Measurements from ENCODE around the gene ELAVL1.

ELAVL1 gene

DNA sequence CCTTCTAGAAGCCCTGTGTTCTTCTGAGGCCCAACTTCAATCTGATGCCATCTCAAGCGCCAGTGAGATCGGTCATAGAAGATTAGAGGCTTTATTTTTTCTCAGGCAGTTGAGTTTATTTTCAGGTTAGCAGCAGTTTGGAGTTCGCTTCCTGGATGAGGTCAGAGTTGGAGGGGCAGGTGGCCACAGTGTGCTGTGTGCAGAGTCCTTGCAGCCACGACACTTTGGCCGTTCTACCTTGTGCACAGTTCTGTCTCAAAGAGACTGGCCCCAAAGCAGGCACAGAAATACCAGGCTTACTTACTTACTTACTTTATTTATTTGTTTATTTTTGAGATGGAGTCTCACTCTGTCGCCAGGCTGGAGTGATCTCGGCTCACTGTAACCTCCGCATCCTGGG, 15.9 kb upstream of the ELAVL1 start:
- DNase-seq (ENCODE audit: low read depth) = no peak

DNA sequence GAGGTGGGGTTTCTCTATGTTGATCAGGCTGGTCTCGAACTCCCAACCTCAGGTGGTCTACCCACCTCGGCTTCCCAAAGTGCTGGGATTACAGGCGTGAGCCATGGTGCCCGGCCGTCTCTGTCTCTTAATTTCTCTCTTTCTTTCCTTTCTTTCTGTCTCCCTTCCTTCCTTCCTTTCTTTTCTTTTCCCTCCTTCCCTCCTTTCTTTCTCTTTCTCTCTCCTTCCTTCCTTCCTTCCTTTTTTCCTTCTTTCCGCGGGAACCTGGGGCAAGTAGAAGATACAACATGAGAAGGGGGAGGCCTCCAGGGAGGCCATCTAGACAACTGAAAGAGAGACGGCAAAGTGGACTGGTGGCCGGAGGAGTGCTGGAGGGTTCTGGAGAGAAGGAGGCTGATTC, 15.2 kb upstream of the ELAVL1 start:
- no peak for DNase-seq (ENCODE audit: low read depth)

DNA sequence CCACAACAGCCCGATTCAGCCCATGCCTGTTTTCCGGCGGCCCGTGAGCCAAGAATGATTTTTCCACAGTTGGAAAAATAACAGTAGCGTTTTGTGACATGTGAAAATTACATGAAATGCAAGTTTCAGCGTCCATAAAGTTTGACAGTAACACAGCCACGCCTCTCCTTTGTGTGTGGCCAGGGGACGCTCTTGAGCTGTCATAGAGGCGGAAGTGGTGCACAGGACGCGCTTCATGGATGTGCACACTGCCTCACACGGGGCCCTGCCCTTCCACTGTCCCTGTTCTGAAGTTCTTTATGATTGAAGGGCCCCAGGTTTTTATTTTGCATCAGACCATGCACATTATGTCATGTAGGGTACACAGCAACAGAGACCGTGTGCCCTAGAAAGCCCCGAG, 12.4 kb upstream of the ELAVL1 start:
- no peak for DNase-seq (ENCODE audit: low read depth)

DNA sequence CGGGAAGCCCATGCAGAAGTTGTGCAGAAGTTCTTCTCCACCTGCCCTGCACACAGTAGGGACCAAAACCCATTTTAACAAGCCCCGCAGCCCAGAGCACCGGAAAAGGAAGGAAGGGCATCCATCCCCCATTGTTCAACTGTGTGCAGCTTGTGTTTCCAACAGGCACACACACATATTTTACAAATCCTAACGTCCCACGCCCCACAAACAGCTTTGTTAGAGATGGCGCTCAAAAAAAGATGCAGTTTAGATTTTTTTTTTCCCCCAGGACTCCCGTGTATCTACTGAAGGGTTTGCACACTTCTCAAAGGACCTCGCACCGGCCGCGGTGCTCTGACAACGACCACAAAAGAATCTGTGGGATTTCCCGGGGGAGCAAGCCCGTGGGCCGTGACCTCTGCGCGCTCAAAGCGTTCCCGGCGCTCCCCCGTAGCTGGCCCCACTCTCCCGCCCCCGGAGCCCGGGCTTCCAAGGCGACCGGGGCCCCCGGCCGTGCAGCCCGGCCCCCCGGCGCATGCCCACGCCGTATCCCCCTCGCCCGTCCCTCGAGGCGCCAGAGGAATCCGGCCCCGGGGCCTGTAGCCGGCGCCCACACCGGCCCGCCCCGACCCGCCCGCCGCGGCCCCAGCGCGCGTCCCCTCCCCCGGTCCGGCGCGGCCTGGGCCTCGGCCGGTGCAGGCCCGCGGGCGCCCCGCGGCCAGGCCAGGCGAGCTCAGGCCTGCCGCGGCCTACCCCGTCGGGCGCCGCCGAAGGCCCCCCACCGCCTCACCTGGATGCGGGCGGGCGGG, 523 bp downstream of the ELAVL1 start:
- peak; percentile 62 for DNase-seq (ENCODE audit: low read depth)

DNA sequence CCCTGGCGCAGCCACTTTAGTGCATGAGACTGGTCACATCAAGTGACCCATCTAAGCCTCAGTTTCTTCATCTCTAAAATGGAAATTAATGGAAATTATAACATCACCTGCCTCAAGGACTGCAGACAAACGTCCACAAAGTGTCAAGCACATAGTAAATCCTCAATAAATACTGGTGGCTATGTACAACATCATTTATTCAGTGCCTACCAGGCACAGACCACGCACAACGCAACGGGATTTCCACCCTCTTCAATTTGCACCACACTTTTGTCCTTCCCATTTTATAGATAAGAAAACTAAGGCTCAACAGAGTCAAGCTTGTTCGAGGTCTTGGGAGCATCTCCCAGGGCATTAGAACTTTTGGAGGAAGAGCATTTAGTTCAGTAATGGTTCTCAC, 1.4 kb downstream of the ELAVL1 start:
- no peak for DNase-seq (ENCODE audit: low read depth)

DNA sequence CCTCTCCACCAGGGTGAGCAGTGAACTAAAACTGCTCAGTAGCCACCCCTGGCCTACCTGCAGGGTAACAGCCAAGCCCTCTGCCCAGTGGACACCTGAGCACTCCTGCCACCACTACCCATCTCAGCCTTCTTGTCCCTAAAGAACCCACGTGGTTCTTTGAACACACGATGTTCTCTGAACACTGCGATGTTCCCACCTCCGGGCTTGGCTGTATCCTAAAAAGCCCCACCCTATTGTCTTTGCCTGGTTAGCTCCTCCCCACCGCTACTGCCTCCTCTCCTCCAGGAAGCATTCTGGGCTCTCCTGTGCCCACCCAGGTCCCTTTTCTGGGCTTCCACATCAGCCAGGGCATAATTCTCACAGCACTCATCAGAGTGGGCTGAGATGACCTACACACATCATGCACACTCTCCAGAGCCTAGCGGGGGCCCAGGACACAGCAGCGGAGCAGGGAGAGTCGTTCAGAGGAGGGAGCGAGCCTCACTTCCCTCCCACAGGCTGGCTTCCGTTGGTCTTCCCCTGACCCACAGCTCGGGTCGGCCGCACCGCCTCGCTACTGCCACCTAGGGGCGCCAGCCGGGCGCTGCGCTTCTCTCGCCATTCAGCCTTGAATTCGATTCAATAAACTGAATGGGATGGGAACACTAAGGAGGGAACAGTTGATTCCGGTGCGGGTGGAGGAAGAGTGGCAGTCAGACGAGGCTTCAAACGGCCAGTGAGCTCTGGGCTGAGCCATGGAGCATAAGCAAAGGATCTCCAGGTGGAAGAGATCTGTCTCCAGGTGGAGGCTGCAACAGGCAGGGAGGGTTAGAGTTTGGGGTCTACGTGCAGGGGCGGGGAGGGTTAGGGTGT, 3.2 kb downstream of the ELAVL1 start:
- peak; percentile 70 for DNase-seq (ENCODE audit: low read depth)

- no peak for DNase-seq (ENCODE audit: low read depth)
These were observed 3.8 kb downstream of the ELAVL1 start for GRCh38 chr19:8001651-8001994.

DNA sequence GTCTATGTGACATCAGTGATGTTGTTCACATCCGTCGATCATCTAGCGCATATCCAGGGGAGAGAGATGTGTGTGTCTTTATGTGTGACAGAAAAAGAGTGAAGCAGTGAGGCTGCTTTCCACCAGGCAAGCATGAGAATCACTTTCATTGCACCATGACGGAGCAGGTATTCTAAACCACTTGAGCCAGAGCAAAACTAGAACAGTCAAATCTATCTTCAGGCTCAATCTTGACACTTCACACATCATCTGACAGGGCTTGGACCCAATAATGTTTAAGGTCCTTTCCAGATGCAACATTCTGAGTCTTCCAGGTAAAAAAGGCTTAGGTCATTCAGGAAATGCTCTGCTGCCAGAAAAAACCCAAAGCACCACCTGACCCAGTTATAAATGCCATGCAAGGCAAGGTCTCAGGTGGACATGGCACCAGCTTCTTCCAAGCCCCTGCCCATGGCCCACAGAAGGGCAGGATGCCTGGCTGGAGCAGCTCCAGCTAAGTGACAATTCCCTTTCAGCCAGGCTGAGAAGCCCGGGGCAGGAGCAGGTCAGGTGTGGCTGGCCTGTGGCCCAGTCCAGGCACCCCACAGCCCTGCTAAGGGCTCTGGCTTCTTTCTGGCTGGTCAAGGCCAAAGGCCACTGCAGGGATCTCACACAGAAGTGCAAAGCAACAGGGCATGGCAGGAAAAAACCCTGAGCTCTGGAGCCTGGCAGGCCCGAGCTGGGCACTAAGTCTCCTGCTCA, 5.0 kb downstream of the ELAVL1 start:
- no peak for DNase-seq (ENCODE audit: low read depth)

GRCh38 chr19:7999376-7999775, 6.1 kb downstream of the ELAVL1 start:
- DNase-seq (ENCODE audit: low read depth) = no peak

GRCh38 chr19:7997809-7998480, 7.5 kb downstream of the ELAVL1 start:
- DNase-seq (ENCODE audit: low read depth) = peak; percentile 24

GRCh38 chr19:7996883-7997282, 8.6 kb downstream of the ELAVL1 start:
- DNase-seq (ENCODE audit: low read depth) = no peak

GRCh38 chr19:7995810-7996158, 9.7 kb downstream of the ELAVL1 start:
- DNase-seq (ENCODE audit: low read depth) = no peak

DNA sequence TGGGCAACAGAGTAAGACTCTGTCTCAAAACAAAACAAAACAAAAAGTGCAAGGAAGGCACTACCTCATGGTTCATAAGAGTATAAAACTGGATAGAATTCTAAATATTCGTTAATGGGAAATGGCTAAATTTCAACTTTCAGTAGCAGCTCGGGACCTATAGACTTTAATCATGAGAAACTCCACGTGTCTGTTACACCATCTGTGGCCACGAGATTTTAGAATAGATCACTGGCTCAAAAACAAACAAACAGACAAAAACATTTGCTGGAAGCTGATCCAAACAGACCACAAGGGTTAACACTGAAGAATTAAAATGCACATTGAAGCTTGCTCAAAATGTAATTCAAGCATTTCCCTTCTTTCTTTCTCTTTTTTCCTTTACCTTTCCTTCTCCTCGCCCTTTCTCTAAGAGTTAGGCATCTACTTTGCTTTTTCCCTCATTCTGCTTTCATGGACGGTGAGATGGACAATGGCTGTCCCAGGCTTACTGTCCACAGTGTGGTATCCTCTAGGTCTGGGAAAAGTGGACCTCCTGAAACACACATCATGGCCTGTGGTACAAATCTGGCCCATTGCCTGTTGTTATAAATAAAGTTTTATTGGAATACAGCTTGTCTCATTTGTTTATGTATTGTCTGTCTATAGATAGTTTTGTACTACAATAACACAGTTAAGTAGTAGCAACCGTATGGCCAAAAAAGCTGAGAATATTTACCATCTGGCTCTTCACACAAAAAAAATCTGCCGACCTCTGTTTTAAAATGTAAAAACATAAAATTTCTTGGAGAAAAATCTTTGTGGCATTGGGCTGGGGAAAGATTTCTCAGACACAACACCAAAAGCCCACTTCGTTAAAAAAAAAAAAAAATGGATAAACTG, 10.3 kb downstream of the ELAVL1 start:
- no peak for DNase-seq (ENCODE audit: low read depth)

DNA sequence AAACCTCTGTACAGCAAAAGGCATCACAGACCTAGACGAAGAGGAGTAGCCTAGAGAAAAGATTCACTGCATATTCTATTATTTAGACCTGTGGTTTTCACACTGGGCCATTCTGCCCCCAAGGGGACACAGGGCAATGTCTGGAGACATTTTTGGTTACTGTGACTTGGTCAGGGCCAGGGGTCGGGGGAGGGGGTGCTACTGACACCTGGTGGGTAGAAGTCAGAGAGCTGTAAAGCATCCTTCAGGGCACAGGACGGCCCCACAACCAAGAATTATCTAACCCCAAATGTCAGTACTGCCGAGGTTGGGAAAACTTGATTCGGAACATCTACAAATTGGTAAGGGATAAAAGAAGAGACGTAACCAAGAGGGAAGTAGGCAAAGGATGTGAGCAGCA, 11.3 kb downstream of the ELAVL1 start:
- DNase-seq (ENCODE audit: low read depth) = no peak

DNA sequence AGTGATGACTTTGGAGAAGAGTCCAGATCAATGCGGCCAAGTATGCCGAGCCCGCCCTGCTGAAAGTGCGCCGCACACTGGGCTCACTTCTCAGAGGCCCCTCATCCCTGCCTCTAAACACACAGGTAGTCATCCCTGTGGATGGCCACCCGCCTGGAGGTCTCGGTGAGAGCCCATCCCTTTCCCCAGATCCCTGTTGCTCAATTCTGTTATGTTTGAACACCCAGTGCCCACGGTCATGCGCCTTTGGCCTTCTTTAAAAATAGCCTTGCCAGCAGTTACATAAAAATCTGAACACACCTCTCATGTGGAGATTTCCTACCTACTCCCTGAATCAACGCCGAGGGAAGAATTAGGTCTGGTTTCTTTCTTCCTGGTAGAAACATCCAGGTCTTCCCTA, 11.9 kb downstream of the ELAVL1 start:
- DNase-seq (ENCODE audit: low read depth) = peak; percentile 20

- DNase-seq (ENCODE audit: low read depth) = no peak
These were observed 12.9 kb downstream of the ELAVL1 start for GRCh38 chr19:7992575-7992974.

- peak; percentile 23 for DNase-seq (ENCODE audit: low read depth)
These were observed 16.3 kb downstream of the ELAVL1 start for GRCh38 chr19:7989071-7989575.

GRCh38 chr19:7988307-7988706, 17.1 kb downstream of the ELAVL1 start:
- DNase-seq (ENCODE audit: low read depth) = no peak

DNA sequence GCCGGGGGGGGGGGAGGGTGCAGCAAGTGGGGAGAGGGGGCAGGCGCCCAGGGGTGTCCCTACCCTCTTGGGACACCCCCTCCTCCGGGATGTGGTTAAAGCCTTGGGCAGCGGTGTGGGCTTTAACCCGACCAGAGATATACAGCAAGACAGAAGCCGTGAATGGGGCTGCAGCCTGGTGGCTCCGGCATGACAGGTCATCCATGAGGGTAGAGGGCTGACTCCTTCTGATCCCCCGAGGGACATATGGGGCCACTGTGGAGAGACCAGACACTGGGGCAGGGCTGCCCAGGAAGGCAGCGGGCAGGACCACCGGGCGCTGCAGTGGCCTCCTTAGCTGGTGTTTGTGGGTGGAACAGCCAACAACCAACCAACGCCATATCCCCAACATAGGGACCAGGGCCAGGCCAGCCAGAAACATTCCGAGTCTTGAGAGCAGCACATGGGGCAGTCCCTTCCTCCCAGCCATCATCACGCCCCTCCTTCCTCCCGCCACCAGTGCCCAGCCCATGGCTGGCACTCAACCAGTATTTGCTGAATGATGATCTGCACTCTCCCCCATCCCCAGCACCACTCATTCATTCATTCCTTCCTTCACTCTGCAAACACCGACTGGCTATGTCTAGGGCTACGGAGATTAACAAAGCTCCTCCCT, 18.2 kb downstream of the ELAVL1 start:
- no peak for DNase-seq (ENCODE audit: low read depth)

GRCh38 chr19:7986321-7987113, 18.9 kb downstream of the ELAVL1 start:
- peak; percentile 69 for DNase-seq (ENCODE audit: low read depth)

All from amniotic epithelial cell (primary cell).